ENCODE measurements around the gene ZNF662.

DNA sequence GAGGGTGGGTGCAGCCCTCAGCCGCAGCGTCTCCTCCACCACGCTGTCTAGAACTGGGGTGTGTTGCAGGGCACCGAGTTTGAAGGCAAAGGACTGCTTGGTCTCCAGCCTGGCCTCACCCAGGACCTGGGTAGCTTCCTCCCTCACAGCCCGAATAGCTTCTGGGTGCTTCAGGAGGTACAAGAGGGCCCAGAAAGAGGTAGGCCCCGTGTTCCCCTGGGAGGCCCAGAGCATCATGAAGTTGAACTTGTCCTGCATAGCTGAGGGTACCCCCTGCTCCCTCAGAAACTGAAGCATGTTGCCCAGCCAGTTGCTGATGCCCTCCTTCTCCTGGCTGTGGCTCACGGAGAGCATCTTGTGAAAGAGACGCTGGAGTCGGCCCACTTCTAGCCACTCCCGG, 31.2 kb upstream of the ZNF662 start:
- TF ChIP-seq, protein P1, sequence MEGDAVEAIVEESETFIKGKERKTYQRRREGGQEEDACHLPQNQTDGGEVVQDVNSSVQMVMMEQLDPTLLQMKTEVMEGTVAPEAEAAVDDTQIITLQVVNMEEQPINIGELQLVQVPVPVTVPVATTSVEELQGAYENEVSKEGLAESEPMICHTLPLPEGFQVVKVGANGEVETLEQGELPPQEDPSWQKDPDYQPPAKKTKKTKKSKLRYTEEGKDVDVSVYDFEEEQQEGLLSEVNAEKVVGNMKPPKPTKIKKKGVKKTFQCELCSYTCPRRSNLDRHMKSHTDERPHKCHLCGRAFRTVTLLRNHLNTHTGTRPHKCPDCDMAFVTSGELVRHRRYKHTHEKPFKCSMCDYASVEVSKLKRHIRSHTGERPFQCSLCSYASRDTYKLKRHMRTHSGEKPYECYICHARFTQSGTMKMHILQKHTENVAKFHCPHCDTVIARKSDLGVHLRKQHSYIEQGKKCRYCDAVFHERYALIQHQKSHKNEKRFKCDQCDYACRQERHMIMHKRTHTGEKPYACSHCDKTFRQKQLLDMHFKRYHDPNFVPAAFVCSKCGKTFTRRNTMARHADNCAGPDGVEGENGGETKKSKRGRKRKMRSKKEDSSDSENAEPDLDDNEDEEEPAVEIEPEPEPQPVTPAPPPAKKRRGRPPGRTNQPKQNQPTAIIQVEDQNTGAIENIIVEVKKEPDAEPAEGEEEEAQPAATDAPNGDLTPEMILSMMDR (IDR thresholded peaks at IDR 0.05) = no peak
- TF ChIP-seq POLR2A (IDR thresholded peaks at IDR 0.05) = no peak

Data from right lobe of liver (tissue), 4 donors.